GM23338 (cell line): Measurements from ENCODE around the gene MSGN1. TPM values are rescaled to one million over a fixed set of nuclear protein-coding genes. Genes with fewer than 3 reads are reported as not detected.
A peak's percentile ranks its signal among the peaks of the same experiment; 100 is the strongest.

ENCODE experiments used
- ATAC-seq: fragments of 200-7000 bp; cut with Tn5 transposase; 3 replicates; pipeline ENCODE4 v1.9.1; 2020
- DNase-seq: peaks from one replicate; pipeline ENCODE4 v3.0.0-alpha.2; 2015; ENCODE audit warnings: low spot score
- H2AFZ ChIP-seq: fragments of 200-600 bp; sonication (generic); 2 replicates; pipeline ENCODE4 v1.8.0; 2016; ENCODE audit warnings: antibody characterized with exemption, mild to moderate bottlenecking, moderate library complexity
- H3F3A ChIP-seq: fragments of 200-600 bp; sonication (generic); replicated peaks from 2 replicates; pipeline ENCODE4 v1.8.0; 2017; ENCODE audit warnings: antibody characterized with exemption, mixed run types, low read depth
- H3K27ac ChIP-seq: fragments of 200-600 bp; sonication (generic); 2 replicates; pipeline ENCODE4 v1.6.1; 2016; ENCODE audit warnings: low read depth
- H3K27me3 ChIP-seq: fragments of 200-600 bp; sonication (generic); 2 replicates; pipeline ENCODE4 v1.8.0; 2016; ENCODE audit warnings: mild to moderate bottlenecking, mixed run types, moderate library complexity; ENCODE audit not compliant: insufficient read depth
- H3K36me3 ChIP-seq: fragments of 200-600 bp; sonication (generic); 2 replicates; pipeline ENCODE4 v1.8.0; 2016; ENCODE audit warnings: mild to moderate bottlenecking; ENCODE audit not compliant: insufficient read depth
- H3K4me1 ChIP-seq: fragments of 200-600 bp; sonication (generic); 2 replicates; pipeline ENCODE4 v1.8.0; 2016; ENCODE audit warnings: mild to moderate bottlenecking, moderate library complexity; ENCODE audit not compliant: insufficient read depth
- H3K4me2 ChIP-seq: fragments of 200-600 bp; sonication (generic); 2 replicates; pipeline ENCODE4 v1.7.1; 2017; ENCODE audit warnings: mixed run types
- H3K4me3 ChIP-seq: fragments of 200-600 bp; sonication (generic); 2 replicates; pipeline ENCODE4 v1.6.1; 2016; ENCODE audit warnings: mixed run types
- H3K79me2 ChIP-seq: fragments of 200-600 bp; sonication (generic); replicated peaks from 2 replicates; pipeline ENCODE4 v1.8.0; 2017; ENCODE audit warnings: mild to moderate bottlenecking; ENCODE audit not compliant: insufficient read depth
- H3K9me2 ChIP-seq: fragments of 200-600 bp; sonication (generic); 2 replicates; pipeline ENCODE4 v1.8.0; 2017; ENCODE audit not compliant: insufficient read depth
- H4K20me1 ChIP-seq: fragments of 200-600 bp; sonication (generic); replicated peaks from 2 replicates; pipeline ENCODE4 v1.8.0; 2017; ENCODE audit warnings: mild to moderate bottlenecking; ENCODE audit not compliant: insufficient read depth
- H3K27ac Mint-ChIP-seq: 2 replicates; pipeline ENCODE4 v1.8.0; 2020; ENCODE audit warnings: inconsistent platforms, mild to moderate bottlenecking, moderate library complexity, mixed read lengths
- H3K27me3 Mint-ChIP-seq: 3 replicates; pipeline ENCODE4 v1.8.0; 2022; ENCODE audit warnings: low read depth, mild to moderate bottlenecking, moderate library complexity, mixed read lengths, inconsistent platforms; ENCODE audit not compliant: insufficient read depth, poor library complexity
- H3K36me3 Mint-ChIP-seq: 3 replicates; pipeline ENCODE4 v1.8.0; 2021; ENCODE audit warnings: low read depth, mild to moderate bottlenecking, inconsistent platforms, moderate library complexity, mixed read lengths
- H3K4me1 Mint-ChIP-seq: 3 replicates; pipeline ENCODE4 v1.8.0; 2020; ENCODE audit warnings: mild to moderate bottlenecking, inconsistent platforms, mixed read lengths
- H3K4me3 Mint-ChIP-seq: 3 replicates; pipeline ENCODE4 v1.8.0; 2021; ENCODE audit warnings: moderate library complexity, mild to moderate bottlenecking, inconsistent platforms, mixed read lengths
- H3K9me3 Mint-ChIP-seq: 3 replicates; pipeline ENCODE4 v1.8.0; 2020; ENCODE audit warnings: moderate library complexity, mild to moderate bottlenecking, inconsistent platforms, mixed read lengths
- CREB1 ChIP-seq: fragments of 250-450 bp; sonication (Bioruptor Pico); IDR thresholded peaks from 2 replicates; pipeline ENCODE4 v1.5.0; 2020; ENCODE audit warnings: low read depth, mild to moderate bottlenecking, moderate library complexity
- CTCF ChIP-seq, 2 experiments: fragments of 200-600 bp in 1 of 2; sonication (generic) in 1 of 2; conservative IDR thresholded peaks; 2 replicates each; pipeline versions ENCODE4 v1.5.1 to v1.6.1; 2016 to 2017; ENCODE audit warnings: antibody characterized with exemption in 2 of 2, low read depth in 2 of 2, mild to moderate bottlenecking in 2 of 2, moderate library complexity in 1 of 2
- ETS1 ChIP-seq: IDR thresholded peaks from 2 replicates; pipeline ENCODE4 v1.6.1; 2016; ENCODE audit warnings: antibody characterized with exemption
- EZH2 ChIP-seq: fragments of 200-600 bp; sonication (generic); IDR thresholded peaks from one replicate; pipeline ENCODE4 v1.8.0; 2017; ENCODE audit warnings: antibody characterized with exemption, mild to moderate bottlenecking, low read depth; ENCODE audit not compliant: unreplicated experiment
- EZH2phosphoT487 ChIP-seq: fragments of 200-600 bp; sonication (generic); IDR thresholded peaks from one replicate; pipeline ENCODE4 v1.8.1; 2018; ENCODE audit warnings: antibody characterized with exemption; ENCODE audit not compliant: unreplicated experiment
- JUNB ChIP-seq: IDR thresholded peaks from one replicate; pipeline ENCODE4 v1.6.1; 2016; ENCODE audit warnings: antibody characterized with exemption; ENCODE audit not compliant: unreplicated experiment
- NANOG ChIP-seq: IDR thresholded peaks from 2 replicates; pipeline ENCODE4 v1.6.1; 2016; ENCODE audit warnings: antibody characterized with exemption, borderline replicate concordance
- POLR2AphosphoS5 ChIP-seq: IDR thresholded peaks from 2 replicates; pipeline ENCODE4 v1.6.1; 2016; ENCODE audit warnings: antibody characterized with exemption, low read depth
- REST ChIP-seq: IDR thresholded peaks from one replicate; pipeline ENCODE4 v1.6.1; 2018; ENCODE audit warnings: antibody characterized with exemption; ENCODE audit not compliant: unreplicated experiment
- STAT1 ChIP-seq: IDR thresholded peaks from one replicate; pipeline ENCODE4 v1.6.1; 2016; ENCODE audit warnings: antibody characterized with exemption; ENCODE audit not compliant: unreplicated experiment
- ZNF114 ChIP-seq: fragments of 250-450 bp; sonication (Bioruptor Pico); IDR thresholded peaks from 2 replicates; pipeline ENCODE4 v1.5.0; 2020; ENCODE audit warnings: mild to moderate bottlenecking, moderate library complexity
- ZNF331 ChIP-seq: fragments of 250-450 bp; sonication (Bioruptor Pico); IDR thresholded peaks from 2 replicates; pipeline ENCODE4 v1.5.0; 2020; ENCODE audit warnings: low read depth, mild to moderate bottlenecking, moderate library complexity
- ZNF462 ChIP-seq: fragments of 250-450 bp; sonication (Bioruptor Pico); IDR thresholded peaks from 2 replicates; pipeline ENCODE4 v1.5.0; 2020; ENCODE audit warnings: mild to moderate bottlenecking, moderate library complexity
- polyA plus RNA-seq: library from polyadenylated mRNA; unstranded; fragments of >200 nt; fragmentation: Nextera tagmentation; extraction: Ambion mirVana; gene quantifications from 2 replicates; pipeline ENCODE4 v1.2.1, GENCODE V29; 2016
- total RNA-seq: library from RNA; depleted of rRNA; stranded (reverse); fragments of >200 nt; shearing (Covaris generic); gene quantifications from 2 replicates; pipeline ENCODE4 v1.2.3, GENCODE V29; 2014

The MSGN1 gene
- total and polyA plus RNA-seq, 2 experiments from 2014 or later: not detected

- Histone ChIP-seq H3K36me3 (no peaks in the 10 kb centered on the region), H3K4me1 (no peaks in the 10 kb centered on the region; the same call in 1 of the 2 replicates), H3K9me2 (no peaks in the 10 kb centered on the region), H4K20me1 (no peaks in the 10 kb centered on the region), H3K79me2 (no peaks in the 10 kb centered on the region), H2AFZ (no peak overlapping the region), H3K27me3 (no peaks in the 10 kb centered on the region), H3K4me2 (no peak overlapping the region), H3F3A (no peaks in the 10 kb centered on the region), H3K4me3 (no peak overlapping the region), H3K27ac (no peak overlapping the region)
- DNase-seq (peak; percentile 8), ATAC-seq (peak; percentile 74)
- Mint-ChIP-seq H3K9me3 (no peaks in the 10 kb centered on the region), H3K27me3 (peaks cover 2% of the 10 kb centered on the region), H3K27ac (no peak overlapping the region), H3K4me3 (no peak overlapping the region), H3K36me3 (peaks cover 12% of the 10 kb centered on the region; the same call in 2 of the 3 replicates), H3K4me1 (peaks cover 12% of the 10 kb centered on the region)
- TF ChIP-seq REST: no peak
- no peak for TF ChIP-seq CTCF (conservative IDR thresholded peaks at IDR 0.05; ENCODE audit: low read depth in 2 of 2)
- TF ChIP-seq EZH2: no peak
- TF ChIP-seq ZNF331 (CRISPR knock-in tag): no peak
- TF ChIP-seq POLR2AphosphoS5: no peak
- no peak for TF ChIP-seq CREB1 (CRISPR knock-in tag)
- TF ChIP-seq ZNF462 (CRISPR knock-in tag): no peak
- TF ChIP-seq JUNB: no peak
- TF ChIP-seq ETS1: no peak
- no peak for TF ChIP-seq ZNF114 (CRISPR knock-in tag)
- no peak for TF ChIP-seq NANOG
- TF ChIP-seq STAT1: no peak
- TF ChIP-seq EZH2phosphoT487: no peak
Measured at GRCh38 chr2:17786727-17787126, 29.5 kb upstream of the MSGN1 start.
